ENCODE measurements around the gene ATP6V1B1.

ATP6V1B1 gene

GRCh38 chr2:70920367-70920715 lies 15.4 kb upstream of the ATP6V1B1 start:
- Histone ChIP-seq H3K9me3 (no peaks in the 10 kb centered on the region), H3K27me3 (peaks cover 64% of the 10 kb centered on the region), H3K27ac (no peak overlapping the region), H3K36me3 (no peaks in the 10 kb centered on the region), H3K4me3 (ENCODE audit: low read depth in 1 of 2, low read length in 1 of 2) (no peak overlapping the region), H3K4me1 (ENCODE audit: control insufficient read depth in 1 of 2, insufficient read depth in 1 of 2, low read depth in 1 of 2, low read length in 1 of 2) (no peaks in the 10 kb centered on the region)
- TF ChIP-seq CTCF (IDR thresholded peaks at IDR 0.05), result no peak

- Histone ChIP-seq H3K36me3 (no peaks in the 10 kb centered on the region), H3K27me3 (peaks cover 64% of the 10 kb centered on the region), H3K27ac (no peak overlapping the region), H3K4me3 (ENCODE audit: low read depth in 1 of 2, low read length in 1 of 2) (no peak overlapping the region), H3K9me3 (no peaks in the 10 kb centered on the region), H3K4me1 (ENCODE audit: control insufficient read depth in 1 of 2, insufficient read depth in 1 of 2, low read depth in 1 of 2, low read length in 1 of 2) (no peaks in the 10 kb centered on the region)
- TF ChIP-seq CTCF (IDR thresholded peaks at IDR 0.05), result no peak
Measured at GRCh38 chr2:70921031-70921430, 14.7 kb upstream of the ATP6V1B1 start.

GRCh38 chr2:70921839-70922234 lies 13.9 kb upstream of the ATP6V1B1 start:
- Histone ChIP-seq H3K27ac (no peak overlapping the region), H3K27me3 (peaks cover 63% of the 10 kb centered on the region), H3K4me3 (ENCODE audit: low read depth in 1 of 2, low read length in 1 of 2) (no peak overlapping the region), H3K9me3 (no peaks in the 10 kb centered on the region), H3K4me1 (ENCODE audit: control insufficient read depth in 1 of 2, insufficient read depth in 1 of 2, low read depth in 1 of 2, low read length in 1 of 2) (no peaks in the 10 kb centered on the region), H3K36me3 (no peaks in the 10 kb centered on the region)
- no peak for TF ChIP-seq CTCF (IDR thresholded peaks at IDR 0.05)

GRCh38 chr2:70922235-70923234 lies 13.2 kb upstream of the ATP6V1B1 start:
- H3K9me3 ChIP-seq, result no peaks in the 10 kb centered on the region
- H3K27ac ChIP-seq, result no peak overlapping the region
- no peak overlapping the region for H3K4me3 ChIP-seq (ENCODE audit: low read depth in 1 of 2, low read length in 1 of 2)
- no peaks in the 10 kb centered on the region for H3K36me3 ChIP-seq
- no peak for TF ChIP-seq CTCF (IDR thresholded peaks at IDR 0.05)
- H3K4me1 ChIP-seq (ENCODE audit: control insufficient read depth in 1 of 2, insufficient read depth in 1 of 2, low read depth in 1 of 2, low read length in 1 of 2), result no peaks in the 10 kb centered on the region
- peaks cover 63% of the 10 kb centered on the region for H3K27me3 ChIP-seq

GRCh38 chr2:70923378-70924015 lies 12.2 kb upstream of the ATP6V1B1 start:
- Histone ChIP-seq H3K36me3 (no peaks in the 10 kb centered on the region), H3K9me3 (no peaks in the 10 kb centered on the region), H3K27me3 (peaks cover 63% of the 10 kb centered on the region), H3K27ac (no peak overlapping the region), H3K4me1 (ENCODE audit: control insufficient read depth in 1 of 2, insufficient read depth in 1 of 2, low read depth in 1 of 2, low read length in 1 of 2) (no peaks in the 10 kb centered on the region), H3K4me3 (ENCODE audit: low read depth in 1 of 2, low read length in 1 of 2) (no peak overlapping the region)
- TF ChIP-seq CTCF (IDR thresholded peaks at IDR 0.05), result no peak
